Fibroblast of lung (primary cell): ENCODE results near the gene RNU1-2. TPM values are rescaled to one million over a fixed set of nuclear protein-coding genes. Genes with fewer than 3 reads are reported as not detected.

Experiments used
- DNase-seq, 2 donors: peaks; one replicate each; pipeline versions ENCODE4 v3.0.0 to v3.0.0-alpha.2; 2010; ENCODE audit warnings: low read depth in 2 of 2
- H2AFZ ChIP-seq: 2 replicates; pipeline ENCODE4 v1.5.1; 2012; ENCODE audit warnings: low read length, control low read depth, inconsistent platforms
- H3K27ac ChIP-seq: 2 replicates; pipeline ENCODE4 v1.5.1; 2011; ENCODE audit warnings: low read length, control low read depth; ENCODE audit not compliant: insufficient read depth
- H3K27me3 ChIP-seq: 2 replicates; pipeline ENCODE4 v1.5.1; 2011; ENCODE audit warnings: mild to moderate bottlenecking, low read length; ENCODE audit not compliant: control insufficient read depth, insufficient read depth
- H3K36me3 ChIP-seq: 2 replicates; pipeline ENCODE4 v1.5.1; 2011; ENCODE audit warnings: low read length; ENCODE audit not compliant: control insufficient read depth, insufficient read depth
- H3K4me1 ChIP-seq: 2 replicates; pipeline ENCODE4 v1.5.1; 2011; ENCODE audit warnings: low read length; ENCODE audit not compliant: control insufficient read depth, insufficient read depth; ENCODE audit errors: extremely low read depth
- H3K4me2 ChIP-seq: 2 replicates; pipeline ENCODE4 v1.5.1; 2011; ENCODE audit warnings: low read length, control low read depth; ENCODE audit not compliant: insufficient read depth; ENCODE audit errors: extremely low read depth
- H3K4me3 ChIP-seq, 4 experiments: fragments of 200-600 bp in 1 of 4; sonication (generic) in 1 of 4; replicated peaks in 1 of 4; 2 replicates each; pipeline ENCODE4 v1.5.1; 2011 to 2016; ENCODE audit warnings: low read length in 4 of 4, low read depth in 3 of 4, mild to moderate bottlenecking in 3 of 4, control low read depth in 2 of 4, inconsistent platforms in 1 of 4, mixed read lengths in 1 of 4; ENCODE audit not compliant: insufficient read depth in 1 of 4; ENCODE audit errors: control extremely low read depth in 1 of 4
- H3K79me2 ChIP-seq: 2 replicates; pipeline ENCODE4 v1.5.1; 2012; ENCODE audit warnings: mild to moderate bottlenecking, low read length, inconsistent platforms; ENCODE audit not compliant: control insufficient read depth, insufficient read depth
- H3K9ac ChIP-seq: 2 replicates; pipeline ENCODE4 v1.5.1; 2011; ENCODE audit warnings: mild to moderate bottlenecking, low read length, control low read depth; ENCODE audit not compliant: insufficient read depth
- H3K9me3 ChIP-seq: 2 replicates; pipeline ENCODE4 v1.5.1; 2012; ENCODE audit warnings: low read depth, low read length; ENCODE audit not compliant: control insufficient read depth, insufficient read depth
- H4K20me1 ChIP-seq: 2 replicates; pipeline ENCODE4 v1.5.1; 2011; ENCODE audit warnings: low read length; ENCODE audit not compliant: control insufficient read depth, insufficient read depth; ENCODE audit errors: extremely low read depth
- EZH2 ChIP-seq: IDR thresholded peaks from 2 replicates; pipeline ENCODE4 v1.5.1; 2012; ENCODE audit warnings: low read length, control low read depth, mild to moderate bottlenecking; ENCODE audit errors: missing control alignments
- polyA plus RNA-seq, 2 donors: library from polyadenylated mRNA; depleted of rRNA in 1 of 2; stranded (reverse) in 1 of 2; unstranded in 1 of 2; fragments of >200 nt; gene quantifications; 2 replicates each; pipeline ENCODE4 v1.2.1, GENCODE V29; 2011 to 2012; ENCODE audit warnings: missing spikeins in 1 of 2
- total RNA-seq: library from RNA; depleted of rRNA; stranded (reverse); fragments of >200 nt; gene quantifications from 2 replicates; pipeline ENCODE4 v1.2.1, GENCODE V29; 2014
- TF ChIP-seq, protein P1 (sequence below), 2 donors: IDR thresholded peaks in 1 of 2; conservative IDR thresholded peaks in 1 of 2; 1 replicate in 1 of 2; 2 replicates in 1 of 2; pipeline ENCODE4 v1.5.1; 2011 to 2012; ENCODE audit warnings: low read length in 2 of 2, control low read depth in 1 of 2, inconsistent platforms in 1 of 2, low read depth in 1 of 2, mild to moderate bottlenecking in 1 of 2

Gene RNU1-2
- total and polyA plus RNA-seq, 2 donors (not counting 1 experiment from before 2014, with no cell fraction given), result 3,997 TPM; not detected in 1

DNA sequence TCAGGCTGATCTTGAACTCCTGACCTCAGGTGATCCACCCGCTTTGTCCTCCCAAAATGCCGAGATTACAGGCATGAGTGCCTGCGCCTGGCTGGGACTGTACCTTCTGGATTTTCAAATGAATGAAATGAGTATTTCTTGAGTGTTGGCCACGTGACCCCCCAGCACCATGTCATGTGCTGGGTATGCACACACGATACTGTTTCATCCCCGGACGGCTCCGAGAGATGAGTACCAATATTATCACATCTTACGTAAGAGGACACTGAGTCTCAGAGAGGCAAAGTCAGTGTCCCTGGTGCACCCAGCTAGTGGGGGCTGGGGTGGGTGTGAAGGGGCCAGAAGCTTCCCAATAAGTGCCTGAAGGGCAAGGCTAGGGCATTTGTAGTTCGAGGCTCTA is 25.2 kb downstream of the RNU1-2 start:
- Histone ChIP-seq H3K4me1 (no peaks in the 10 kb centered on the region), H3K27me3 (no peaks in the 10 kb centered on the region), H3K27ac (no peak overlapping the region), H2AFZ (no peak overlapping the region), H3K79me2 (no peaks in the 10 kb centered on the region), H3K4me2 (no peak overlapping the region), H4K20me1 (no peaks in the 10 kb centered on the region), H3K9me3 (no peaks in the 10 kb centered on the region), H3K9ac (no peak overlapping the region), H3K4me3 (no peak overlapping the region), H3K36me3 (no peaks in the 10 kb centered on the region)
- DNase-seq, result no peak
- TF ChIP-seq, protein P1, sequence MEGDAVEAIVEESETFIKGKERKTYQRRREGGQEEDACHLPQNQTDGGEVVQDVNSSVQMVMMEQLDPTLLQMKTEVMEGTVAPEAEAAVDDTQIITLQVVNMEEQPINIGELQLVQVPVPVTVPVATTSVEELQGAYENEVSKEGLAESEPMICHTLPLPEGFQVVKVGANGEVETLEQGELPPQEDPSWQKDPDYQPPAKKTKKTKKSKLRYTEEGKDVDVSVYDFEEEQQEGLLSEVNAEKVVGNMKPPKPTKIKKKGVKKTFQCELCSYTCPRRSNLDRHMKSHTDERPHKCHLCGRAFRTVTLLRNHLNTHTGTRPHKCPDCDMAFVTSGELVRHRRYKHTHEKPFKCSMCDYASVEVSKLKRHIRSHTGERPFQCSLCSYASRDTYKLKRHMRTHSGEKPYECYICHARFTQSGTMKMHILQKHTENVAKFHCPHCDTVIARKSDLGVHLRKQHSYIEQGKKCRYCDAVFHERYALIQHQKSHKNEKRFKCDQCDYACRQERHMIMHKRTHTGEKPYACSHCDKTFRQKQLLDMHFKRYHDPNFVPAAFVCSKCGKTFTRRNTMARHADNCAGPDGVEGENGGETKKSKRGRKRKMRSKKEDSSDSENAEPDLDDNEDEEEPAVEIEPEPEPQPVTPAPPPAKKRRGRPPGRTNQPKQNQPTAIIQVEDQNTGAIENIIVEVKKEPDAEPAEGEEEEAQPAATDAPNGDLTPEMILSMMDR (conservative IDR thresholded peaks at IDR 0.05 in 1 of 2, IDR thresholded peaks at IDR 0.05 in 1 of 2; ENCODE audit: low read depth in 1 of 2, low read length in 2 of 2), result no peak

- peak; percentile 22 to 37 for DNase-seq
- Histone ChIP-seq H3K9me3 (no peaks in the 10 kb centered on the region), H3K36me3 (no peaks in the 10 kb centered on the region), H3K79me2 (no peaks in the 10 kb centered on the region), H2AFZ (no peak within 1 kb of the TSS), H3K9ac (no peak within 1 kb of the TSS), H3K27me3 (no peaks in the 10 kb centered on the region), H3K4me1 (no peaks in the 10 kb centered on the region), H4K20me1 (no peaks in the 10 kb centered on the region), H3K4me3 (no peak within 1 kb of the TSS), H3K27ac (no peak within 1 kb of the TSS), H3K4me2 (no peak within 1 kb of the TSS)
- TF ChIP-seq EZH2, result peak; percentile 39
- TF ChIP-seq, protein P1 (conservative IDR thresholded peaks at IDR 0.05 in 1 of 2, IDR thresholded peaks at IDR 0.05 in 1 of 2; ENCODE audit: low read depth in 1 of 2, low read length in 2 of 2), result no peak
Observed at GRCh38 chr1:16921391-16922185, 25.8 kb downstream of the RNU1-2 start, which contains the start of gene CROCC. CROCC (plus strand) TSS chr1:16921931; CDS start chr1:16922019, 88 bp downstream.

- H3K27ac ChIP-seq, result no peak overlapping the region
- H3K9me3 ChIP-seq, result no peaks in the 10 kb centered on the region
- no peaks in the 10 kb centered on the region for H4K20me1 ChIP-seq
- no peaks in the 10 kb centered on the region for H3K36me3 ChIP-seq
- H3K79me2 ChIP-seq, result no peaks in the 10 kb centered on the region
- no peak overlapping the region for H2AFZ ChIP-seq
- no peak overlapping the region for H3K9ac ChIP-seq
- no peak overlapping the region for H3K4me3 ChIP-seq
- TF ChIP-seq, protein P1 (conservative IDR thresholded peaks at IDR 0.05 in 1 of 2, IDR thresholded peaks at IDR 0.05 in 1 of 2; ENCODE audit: low read depth in 1 of 2, low read length in 2 of 2), result no peak
- no peak for TF ChIP-seq EZH2
- DNase-seq, result no peak
- H3K4me1 ChIP-seq, result no peaks in the 10 kb centered on the region
- no peak overlapping the region for H3K4me2 ChIP-seq
- no peaks in the 10 kb centered on the region for H3K27me3 ChIP-seq
Observed at GRCh38 chr1:16922466-16922865, 26.7 kb downstream of the RNU1-2 start.
